Smooth muscle cell (in vitro differentiated cells): ENCODE results near the gene ADAMTS14. TPM values are rescaled to one million over a fixed set of nuclear protein-coding genes. Genes with fewer than 3 reads are reported as not detected.

Experiments
- DNase-seq: peaks from one replicate; lab custom pipeline; 2025; ENCODE audit not compliant: unreplicated experiment; lab: John Stamatoyannopoulos, UW
- H2AFZ ChIP-seq: fragments of 200-600 bp; sonication (generic); 2 replicates; pipeline ENCODE4 v1.6.0; 2016; ENCODE audit warnings: antibody characterized with exemption, low read depth, mild to moderate bottlenecking
- H3F3A ChIP-seq: fragments of 200-600 bp; sonication (generic); 2 replicates; pipeline ENCODE4 v1.6.0; 2017; ENCODE audit warnings: antibody characterized with exemption, low read depth
- H3K27ac ChIP-seq: fragments of 200-600 bp; sonication (generic); 2 replicates; pipeline ENCODE4 v1.5.1; 2016; ENCODE audit warnings: low read depth, mild to moderate bottlenecking
- H3K27me3 ChIP-seq: fragments of 200-600 bp; sonication (generic); 2 replicates; pipeline ENCODE4 v1.6.1; 2016; ENCODE audit warnings: low read depth, mild to moderate bottlenecking
- H3K36me3 ChIP-seq: fragments of 200-600 bp; sonication (generic); 2 replicates; pipeline ENCODE4 v1.5.1; 2016; ENCODE audit warnings: low read depth
- H3K4me1 ChIP-seq: fragments of 200-600 bp; sonication (generic); 2 replicates; pipeline ENCODE4 v1.5.1; 2016; ENCODE audit warnings: low read depth
- H3K4me2 ChIP-seq: fragments of 200-600 bp; sonication (generic); 2 replicates; pipeline ENCODE4 v1.6.0; 2016; ENCODE audit warnings: mild to moderate bottlenecking
- H3K4me3 ChIP-seq: fragments of 200-600 bp; sonication (generic); 2 replicates; pipeline ENCODE4 v1.5.1; 2016; ENCODE audit warnings: mild to moderate bottlenecking
- H3K79me2 ChIP-seq: fragments of 200-600 bp; sonication (generic); 2 replicates; pipeline ENCODE4 v1.6.0; 2016; ENCODE audit warnings: low read depth, mild to moderate bottlenecking
- H3K9ac ChIP-seq: fragments of 200-600 bp; sonication (generic); 2 replicates; pipeline ENCODE4 v1.6.0; 2016; ENCODE audit warnings: low read depth
- H3K9me3 ChIP-seq: fragments of 200-600 bp; sonication (generic); replicated peaks from 2 replicates; pipeline ENCODE4 v1.5.1; 2016; ENCODE audit warnings: low read depth
- H4K20me1 ChIP-seq: fragments of 200-600 bp; sonication (generic); 2 replicates; pipeline ENCODE4 v1.6.0; 2016; ENCODE audit warnings: low read depth
- CTCF ChIP-seq: fragments of 200-600 bp; sonication (generic); IDR thresholded peaks from 2 replicates; pipeline ENCODE4 v1.5.1; 2017; ENCODE audit warnings: borderline replicate concordance, mild to moderate bottlenecking, antibody characterized with exemption; ENCODE audit not compliant: insufficient read depth, poor library complexity, severe bottlenecking
- WGBS: methylation state at CpG from one replicate; pipeline ENCODE4 v1.1.7; 2016; ENCODE audit warnings: low lambda C conversion rate; 5-methylcytosine and 5-hydroxymethylcytosine counted together
- polyA plus RNA-seq: library from polyadenylated mRNA; unstranded; fragments of >200 nt; fragmentation: Nextera tagmentation; extraction: Ambion mirVana; gene quantifications from 2 replicates; pipeline ENCODE4 v1.2.1, GENCODE V29; 2016
- total RNA-seq: library from RNA; depleted of rRNA; stranded (reverse); fragments of >200 nt; gene quantifications from 2 replicates; pipeline ENCODE4 v1.2.3, GENCODE V29; 2014

Gene ADAMTS14
- total and polyA plus RNA-seq, 2 experiments from 2014 or later: 6.3 to 10.1 TPM

DNA sequence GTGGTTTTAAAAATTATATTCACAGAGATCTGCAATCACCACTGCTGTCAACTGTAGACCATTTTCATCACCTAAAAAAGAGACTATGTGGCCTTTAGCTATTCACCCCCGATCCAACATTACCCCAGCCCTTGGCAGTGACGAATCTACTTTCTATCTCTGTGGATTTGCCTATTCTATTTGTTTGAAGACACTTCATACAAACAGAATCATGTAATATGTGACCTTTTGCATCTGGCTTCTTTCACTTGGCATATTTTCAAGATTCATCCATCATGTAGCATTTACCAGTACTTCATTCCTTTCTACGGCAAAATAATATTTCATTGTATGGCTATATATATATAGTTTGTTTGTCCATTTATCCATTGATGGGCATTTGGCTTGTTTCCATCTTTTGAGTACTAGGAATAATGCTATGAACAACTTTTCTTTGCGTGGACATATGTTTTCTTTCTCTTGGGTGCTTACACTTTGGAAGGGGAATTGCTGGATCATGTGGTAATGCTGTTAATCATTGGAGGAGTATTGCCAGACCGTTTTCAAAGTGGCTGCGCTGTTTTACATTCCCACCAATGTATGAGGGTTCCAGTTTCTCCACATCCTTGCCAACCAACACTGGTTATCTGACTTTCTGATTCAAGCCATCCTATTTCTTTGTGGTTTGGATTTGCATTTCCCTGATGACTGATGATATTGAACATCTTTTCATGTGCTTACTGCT is 22.3 kb downstream of the ADAMTS14 start:
- peak overlapping the region; percentile 80 for H3K27ac ChIP-seq

GRCh38 chr10:70695241-70696030 is 23.1 kb downstream of the ADAMTS14 start:
- Histone ChIP-seq H3K79me2 (no peaks in the 10 kb centered on the region), H3K36me3 (no peaks in the 10 kb centered on the region), H4K20me1 (no peaks in the 10 kb centered on the region), H3K4me3 (no peak overlapping the region), H3K4me1 (no peaks in the 10 kb centered on the region), H2AFZ (no peak overlapping the region), H3F3A (no peaks in the 10 kb centered on the region), H3K9me3 (no peaks in the 10 kb centered on the region), H3K9ac (no peak overlapping the region), H3K4me2 (no peak overlapping the region), H3K27me3 (no peaks in the 10 kb centered on the region), H3K27ac (peak overlapping the region; percentile 80)
- no peak for TF ChIP-seq CTCF
- WGBS: 55% methylated on average over 3 of the region's 3 CpGs
- no peak for DNase-seq

More for the DNA sequence above, 22.3 kb downstream of the ADAMTS14 start:
- no peak for TF ChIP-seq CTCF
- Histone ChIP-seq H3K36me3 (no peaks in the 10 kb centered on the region), H3K4me2 (peak overlapping the region; percentile 33), H3K4me3 (no peak overlapping the region), H2AFZ (no peak overlapping the region), H3K27me3 (no peaks in the 10 kb centered on the region), H4K20me1 (no peaks in the 10 kb centered on the region), H3K79me2 (no peaks in the 10 kb centered on the region), H3K4me1 (no peaks in the 10 kb centered on the region), H3K9ac (peak overlapping the region; percentile 31), H3F3A (no peaks in the 10 kb centered on the region), H3K9me3 (no peaks in the 10 kb centered on the region)
- DNase-seq: no peak
- 62% methylated on average over 6 of the region's 6 CpGs for WGBS

DNA sequence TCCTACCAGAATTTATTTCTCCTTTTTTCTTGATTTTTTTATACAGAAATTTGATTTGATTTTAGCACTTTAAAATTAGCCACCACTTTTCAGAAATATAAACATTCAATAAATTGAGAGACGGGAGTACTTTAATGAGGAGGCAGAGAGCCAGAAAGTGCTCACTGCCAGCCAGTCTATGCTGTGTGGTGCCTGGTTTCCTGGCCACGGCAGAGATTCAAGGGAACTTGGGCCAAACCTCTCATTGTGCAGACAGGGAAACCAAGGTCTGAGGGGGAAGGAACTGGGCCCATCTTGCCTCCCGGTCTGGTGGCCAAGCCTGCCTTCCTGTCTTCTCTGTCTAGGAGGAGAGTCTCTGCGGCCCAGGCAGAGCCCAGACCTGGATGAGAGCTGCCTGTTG is 25.9 kb downstream of the ADAMTS14 start:
- Histone ChIP-seq H3K27me3 (no peaks in the 10 kb centered on the region), H3K9ac (no peak overlapping the region), H3F3A (no peaks in the 10 kb centered on the region), H3K9me3 (no peaks in the 10 kb centered on the region), H2AFZ (no peak overlapping the region), H4K20me1 (no peaks in the 10 kb centered on the region), H3K4me3 (no peak overlapping the region), H3K27ac (no peak overlapping the region), H3K36me3 (no peaks in the 10 kb centered on the region), H3K4me1 (no peaks in the 10 kb centered on the region), H3K4me2 (no peak overlapping the region), H3K79me2 (no peaks in the 10 kb centered on the region)
- DNase-seq: no peak
- WGBS: 80% methylated on average over 4 of the region's 4 CpGs
- no peak for TF ChIP-seq CTCF
